ENCODE results near the gene STAT4. TPM values are rescaled to one million over a fixed set of nuclear protein-coding genes. Genes with fewer than 3 reads are reported as not detected.

STAT4 gene
- total RNA-seq, 4 donors from 2014 or later = 1.0 to 6.6 (median 4.4) TPM

GRCh38 chr2:191078165-191078867 is 72.5 kb downstream of the STAT4 start:
- TF ChIP-seq CTCF (IDR thresholded peaks at IDR 0.05) (no peak), POLR2A (IDR thresholded peaks at IDR 0.05) (no peak)

GRCh38 chr2:191070276-191070675 is 80.5 kb downstream of the STAT4 start:
- Histone ChIP-seq H3K36me3 (no peaks in the 10 kb centered on the region), H3K4me3 (replicated peaks in 1 of 3) (no peak overlapping the region), H3K4me1 (no peaks in the 10 kb centered on the region), H3K27me3 (no peaks in the 10 kb centered on the region), H3K9me3 (no peaks in the 10 kb centered on the region), H3K27ac (no peak overlapping the region)
- TF ChIP-seq CTCF (IDR thresholded peaks at IDR 0.05) (no peak), POLR2A (IDR thresholded peaks at IDR 0.05) (no peak)
- 67% methylated on average over 1 of the region's 1 CpG for WGBS, 2 donors
- DNase-seq = no peak
- intact Hi-C loops (cut with DNase I) = no loop called here

More at GRCh38 chr2:191078165-191078867, 72.5 kb downstream of the STAT4 start:
- intact Hi-C loops (cut with DNase I) = no loop called here
- DNase-seq = no peak
- H3K4me1 ChIP-seq = no peaks in the 10 kb centered on the region
- no peak overlapping the region for H3K4me3 ChIP-seq (replicated peaks in 1 of 3)
- H3K27ac ChIP-seq = no peak overlapping the region
- H3K27me3 ChIP-seq = no peaks in the 10 kb centered on the region
- H3K9me3 ChIP-seq = no peaks in the 10 kb centered on the region
- no peaks in the 10 kb centered on the region for H3K36me3 ChIP-seq
- WGBS, 2 donors = 71 to 75% methylated on average over 3 of the region's 3 CpGs

- Histone ChIP-seq H3K36me3 (no peaks in the 10 kb centered on the region), H3K27me3 (no peaks in the 10 kb centered on the region), H3K4me1 (no peaks in the 10 kb centered on the region), H3K27ac (no peak overlapping the region), H3K9me3 (no peaks in the 10 kb centered on the region), H3K4me3 (replicated peaks in 1 of 3) (no peak overlapping the region)
- DNase-seq = no peak
- 86 to 89% methylated on average over 3 of the region's 3 CpGs for WGBS, 2 donors
- TF ChIP-seq CTCF (IDR thresholded peaks at IDR 0.05) (no peak), POLR2A (IDR thresholded peaks at IDR 0.05) (no peak)
- intact Hi-C loops (cut with DNase I) = loop anchor here (10.0 kb wide), 1 partner anchor 445 kb away; no protein-coding TSS in a partner anchor
Measured at GRCh38 chr2:191069606-191070005, 81.2 kb downstream of the STAT4 start.

GRCh38 chr2:191066919-191067233 is 83.9 kb downstream of the STAT4 start:
- Histone ChIP-seq H3K36me3 (no peaks in the 10 kb centered on the region), H3K4me1 (no peaks in the 10 kb centered on the region), H3K27ac (no peak overlapping the region), H3K27me3 (no peaks in the 10 kb centered on the region), H3K9me3 (no peaks in the 10 kb centered on the region), H3K4me3 (replicated peaks in 1 of 3) (no peak overlapping the region)
- 98% methylated on average over 3 of the region's 3 CpGs for WGBS, 2 donors
- no peak for DNase-seq
- intact Hi-C loops (cut with DNase I) = loop anchor here (10.0 kb wide), 1 partner anchor 448 kb away; no protein-coding TSS in a partner anchor
- TF ChIP-seq CTCF (IDR thresholded peaks at IDR 0.05) = no peak

- no peak overlapping the region for H3K4me3 ChIP-seq (replicated peaks in 1 of 3)
- TF ChIP-seq POLR2A (IDR thresholded peaks at IDR 0.05) = no peak
- no peak for TF ChIP-seq CTCF (IDR thresholded peaks at IDR 0.05)
- DNase-seq = no peak
- H3K27me3 ChIP-seq = no peaks in the 10 kb centered on the region
- WGBS, 2 donors = 50 to 60% methylated on average over 4 of the region's 4 CpGs
- no peaks in the 10 kb centered on the region for H3K36me3 ChIP-seq
- intact Hi-C loops (cut with DNase I) = loop anchor here (10.0 kb wide), 1 partner anchor 448 kb away; no protein-coding TSS in a partner anchor
- no peak overlapping the region for H3K27ac ChIP-seq
- H3K4me1 ChIP-seq = no peaks in the 10 kb centered on the region
- no peaks in the 10 kb centered on the region for H3K9me3 ChIP-seq
Measured at GRCh38 chr2:191066197-191066918, 84.4 kb downstream of the STAT4 start.

Data from thyroid gland (tissue), 4 donors.